Measurements from ENCODE around the gene SFTPD.

SFTPD gene

DNA sequence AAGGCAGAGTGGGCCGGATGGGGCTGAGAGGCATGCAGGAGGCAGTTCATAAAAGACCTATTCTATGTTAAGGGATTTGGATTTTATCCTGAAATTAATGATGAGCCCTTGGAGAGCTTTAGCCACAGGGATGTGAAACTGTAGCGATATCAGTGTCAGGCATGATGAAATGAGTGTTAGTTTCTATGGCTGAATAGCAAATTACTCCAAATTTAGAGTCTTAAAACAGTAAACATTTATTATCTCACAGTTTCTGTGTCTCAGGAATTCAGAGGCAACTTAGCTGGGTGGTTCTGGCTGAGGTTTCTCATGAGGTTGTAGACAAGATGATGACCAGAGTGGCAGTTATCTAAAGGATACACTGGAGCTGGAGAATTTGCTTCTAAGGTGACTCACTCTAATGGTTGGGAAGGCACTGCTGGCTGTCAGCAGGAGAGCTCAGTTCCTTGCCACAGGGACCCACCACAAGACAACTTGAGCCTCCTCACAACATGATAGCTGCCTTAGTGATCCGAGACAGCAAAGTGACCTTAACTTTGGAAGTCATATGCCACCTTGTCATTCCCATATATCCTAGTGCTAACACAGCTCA, 36.7 kb upstream of the SFTPD start:
- no peaks in the 10 kb centered on the region for H3K9me3 ChIP-seq (replicated peaks; ENCODE audit: insufficient read depth, low read length)
- no peaks in the 10 kb centered on the region for H3F3A ChIP-seq (ENCODE audit: insufficient read depth, low read length)
- TF ChIP-seq EZH2phosphoT487 (IDR thresholded peaks at IDR 0.05; ENCODE audit: low read length), result no peak
- no peak for TF ChIP-seq EZH2 (optimal IDR thresholded peaks at IDR 0.05; ENCODE audit: low read depth, low read length)
- TF ChIP-seq, protein P1, sequence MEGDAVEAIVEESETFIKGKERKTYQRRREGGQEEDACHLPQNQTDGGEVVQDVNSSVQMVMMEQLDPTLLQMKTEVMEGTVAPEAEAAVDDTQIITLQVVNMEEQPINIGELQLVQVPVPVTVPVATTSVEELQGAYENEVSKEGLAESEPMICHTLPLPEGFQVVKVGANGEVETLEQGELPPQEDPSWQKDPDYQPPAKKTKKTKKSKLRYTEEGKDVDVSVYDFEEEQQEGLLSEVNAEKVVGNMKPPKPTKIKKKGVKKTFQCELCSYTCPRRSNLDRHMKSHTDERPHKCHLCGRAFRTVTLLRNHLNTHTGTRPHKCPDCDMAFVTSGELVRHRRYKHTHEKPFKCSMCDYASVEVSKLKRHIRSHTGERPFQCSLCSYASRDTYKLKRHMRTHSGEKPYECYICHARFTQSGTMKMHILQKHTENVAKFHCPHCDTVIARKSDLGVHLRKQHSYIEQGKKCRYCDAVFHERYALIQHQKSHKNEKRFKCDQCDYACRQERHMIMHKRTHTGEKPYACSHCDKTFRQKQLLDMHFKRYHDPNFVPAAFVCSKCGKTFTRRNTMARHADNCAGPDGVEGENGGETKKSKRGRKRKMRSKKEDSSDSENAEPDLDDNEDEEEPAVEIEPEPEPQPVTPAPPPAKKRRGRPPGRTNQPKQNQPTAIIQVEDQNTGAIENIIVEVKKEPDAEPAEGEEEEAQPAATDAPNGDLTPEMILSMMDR (IDR thresholded peaks at IDR 0.05; ENCODE audit: low read length), result no peak
- no peaks in the 10 kb centered on the region for H3K36me3 ChIP-seq (replicated peaks; ENCODE audit: insufficient read depth, low read length)
- H3K4me3 ChIP-seq (ENCODE audit: low read length), result no peak overlapping the region
- H3K4me1 ChIP-seq (ENCODE audit: low read length), result no peaks in the 10 kb centered on the region
- H3K27me3 ChIP-seq (replicated peaks; ENCODE audit: insufficient read depth, low read length), result 0 out of 2 replicates have a peak, but pooled peaks cover 5% of the 10 kb centered on the region
- H3K27ac ChIP-seq (ENCODE audit: low read length), result no peak overlapping the region
- H3K79me2 ChIP-seq (ENCODE audit: low read length), result no peaks in the 10 kb centered on the region
- DNase-seq, result no peak
- no peaks in the 10 kb centered on the region for H4K20me1 ChIP-seq (ENCODE audit: insufficient read depth, low read length)
- H3K9me2 ChIP-seq (replicated peaks; ENCODE audit: insufficient read depth, low read length), result no peaks in the 10 kb centered on the region
- H2AFZ ChIP-seq (ENCODE audit: low read length), result no peak overlapping the region
- H3K4me2 ChIP-seq (ENCODE audit: low read depth, low read length), result no peak overlapping the region
- H3K9ac ChIP-seq (ENCODE audit: low read length), result no peak overlapping the region

DNA sequence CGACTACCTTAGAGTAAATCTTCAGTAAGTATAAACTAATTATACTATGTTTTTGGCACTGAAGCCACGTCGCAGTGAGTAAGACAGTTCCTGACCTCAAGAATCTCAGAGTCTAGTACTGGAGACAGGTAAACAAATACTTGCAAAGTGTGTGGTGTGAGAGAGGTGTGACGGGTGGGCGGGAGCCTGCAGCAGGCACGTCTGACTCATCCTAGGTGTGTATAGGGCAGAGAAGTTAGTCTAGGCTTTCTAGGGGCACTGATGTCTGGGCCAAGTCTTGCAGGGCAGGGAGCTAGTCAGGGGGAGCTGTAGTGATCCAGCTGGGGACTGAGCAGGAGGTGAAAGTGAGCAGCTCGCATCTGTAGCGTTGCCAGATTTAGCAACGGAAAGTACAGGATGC, 35.9 kb upstream of the SFTPD start:
- Histone ChIP-seq H3K9ac (ENCODE audit: low read length) (no peak overlapping the region), H3K79me2 (ENCODE audit: low read length) (no peaks in the 10 kb centered on the region), H3K4me2 (ENCODE audit: low read depth, low read length) (no peak overlapping the region), H3K9me3 (replicated peaks; ENCODE audit: insufficient read depth, low read length) (no peaks in the 10 kb centered on the region), H3K4me1 (ENCODE audit: low read length) (no peaks in the 10 kb centered on the region), H3K36me3 (replicated peaks; ENCODE audit: insufficient read depth, low read length) (no peaks in the 10 kb centered on the region), H4K20me1 (ENCODE audit: insufficient read depth, low read length) (no peaks in the 10 kb centered on the region), H3F3A (ENCODE audit: insufficient read depth, low read length) (no peaks in the 10 kb centered on the region), H3K4me3 (ENCODE audit: low read length) (no peak overlapping the region), H3K27me3 (replicated peaks; ENCODE audit: insufficient read depth, low read length) (0 out of 2 replicates have a peak, but pooled peaks cover 5% of the 10 kb centered on the region), H3K27ac (ENCODE audit: low read length) (no peak overlapping the region), H3K9me2 (replicated peaks; ENCODE audit: insufficient read depth, low read length) (no peaks in the 10 kb centered on the region), H2AFZ (ENCODE audit: low read length) (no peak overlapping the region)
- no peak for DNase-seq
- TF ChIP-seq, protein P1 (IDR thresholded peaks at IDR 0.05; ENCODE audit: low read length), result no peak
- TF ChIP-seq EZH2phosphoT487 (IDR thresholded peaks at IDR 0.05; ENCODE audit: low read length) (no peak), EZH2 (optimal IDR thresholded peaks at IDR 0.05; ENCODE audit: low read depth, low read length) (no peak)

DNA sequence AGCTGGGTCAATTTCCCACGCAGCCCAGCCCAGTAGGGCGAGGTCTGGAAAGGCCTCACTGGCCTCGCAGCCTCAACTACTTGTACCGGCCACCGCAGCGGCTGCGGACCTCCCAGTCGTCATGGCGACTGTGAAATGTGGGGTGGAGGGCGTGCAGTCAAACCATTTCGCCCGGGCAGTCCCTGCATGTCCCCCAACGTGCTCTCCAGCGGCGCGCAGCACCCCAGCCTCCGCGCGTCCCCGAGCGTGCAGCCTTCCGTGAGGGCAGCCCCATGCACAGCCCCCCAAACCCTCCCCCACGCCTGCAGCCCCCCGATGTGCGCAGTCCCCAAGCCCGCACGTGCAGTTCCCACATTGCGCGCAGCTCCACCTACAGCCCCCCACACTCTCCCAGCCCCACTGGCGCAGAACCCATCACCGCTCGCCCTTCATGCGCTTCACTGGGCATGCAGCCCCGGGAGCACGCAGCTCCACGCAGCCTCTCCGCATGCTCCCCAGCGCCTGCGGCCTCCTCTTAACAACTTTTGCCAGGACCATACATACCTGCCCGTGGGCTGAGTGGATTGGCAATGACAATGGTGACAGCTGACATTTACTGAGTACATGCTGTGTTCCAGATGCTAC, 34.5 kb upstream of the SFTPD start:
- TF ChIP-seq, protein P1 (IDR thresholded peaks at IDR 0.05; ENCODE audit: low read length), result no peak
- Histone ChIP-seq H2AFZ (ENCODE audit: low read length) (no peak overlapping the region), H3K4me3 (ENCODE audit: low read length) (no peak overlapping the region)

More for the DNA sequence above, 34.5 kb upstream of the SFTPD start:
- DNase-seq, result no peak
- H3K79me2 ChIP-seq (ENCODE audit: low read length), result no peaks in the 10 kb centered on the region
- H3F3A ChIP-seq (ENCODE audit: insufficient read depth, low read length), result no peaks in the 10 kb centered on the region
- no peaks in the 10 kb centered on the region for H3K9me3 ChIP-seq (replicated peaks; ENCODE audit: insufficient read depth, low read length)
- H3K9me2 ChIP-seq (replicated peaks; ENCODE audit: insufficient read depth, low read length), result no peaks in the 10 kb centered on the region
- H3K4me2 ChIP-seq (ENCODE audit: low read depth, low read length), result no peak overlapping the region
- no peaks in the 10 kb centered on the region for H3K4me1 ChIP-seq (ENCODE audit: low read length)
- no peak overlapping the region for H3K9ac ChIP-seq (ENCODE audit: low read length)
- H4K20me1 ChIP-seq (ENCODE audit: insufficient read depth, low read length), result no peaks in the 10 kb centered on the region
- H3K36me3 ChIP-seq (replicated peaks; ENCODE audit: insufficient read depth, low read length), result no peaks in the 10 kb centered on the region
- 0 out of 2 replicates have a peak, but pooled peaks cover 5% of the 10 kb centered on the region for H3K27me3 ChIP-seq (replicated peaks; ENCODE audit: insufficient read depth, low read length)
- H3K27ac ChIP-seq (ENCODE audit: low read length), result no peak overlapping the region
